VCaP (cell line): ENCODE results near the gene ECHDC1.

Experiments
- H3K27ac ChIP-seq: fragments of 450-650 bp; 2 replicates; pipeline ENCODE4 v1.5.1; 2017
- CTCF ChIP-seq: fragments of 450-650 bp; conservative IDR thresholded peaks from 2 replicates; pipeline ENCODE4 v1.5.1; 2017; ENCODE audit warnings: mild to moderate bottlenecking, moderate library complexity

Gene ECHDC1

GRCh38 chr6:127291495-127291894 lies 51.9 kb downstream of the ECHDC1 start:
- no peak overlapping the region for H3K27ac ChIP-seq
- no peak for TF ChIP-seq CTCF

GRCh38 chr6:127290391-127291265 lies 52.8 kb downstream of the ECHDC1 start:
- no peak for TF ChIP-seq CTCF
- H3K27ac ChIP-seq, result no peak overlapping the region

- no peak for TF ChIP-seq CTCF
- no peak overlapping the region for H3K27ac ChIP-seq
These were observed 53.5 kb downstream of the ECHDC1 start for GRCh38 chr6:127289934-127290333.

- H3K27ac ChIP-seq, result no peak overlapping the region
- no peak for TF ChIP-seq CTCF
These were observed 54.7 kb downstream of the ECHDC1 start for GRCh38 chr6:127288705-127289104.

- TF ChIP-seq CTCF, result no peak
- H3K27ac ChIP-seq, result no peak overlapping the region
These were observed 61.2 kb downstream of the ECHDC1 start for GRCh38 chr6:127282184-127282583.

GRCh38 chr6:127279815-127280214 lies 63.6 kb downstream of the ECHDC1 start:
- TF ChIP-seq CTCF, result no peak
- no peak overlapping the region for H3K27ac ChIP-seq

- no peak overlapping the region for H3K27ac ChIP-seq
- TF ChIP-seq CTCF, result no peak
These were observed 65.2 kb downstream of the ECHDC1 start for GRCh38 chr6:127277878-127278843.
